Measurements from ENCODE around the gene RFX8. TPM values are rescaled to one million over a fixed set of nuclear protein-coding genes. Genes with fewer than 3 reads are reported as not detected.
A peak's percentile ranks its signal among the peaks of the same experiment; 100 is the strongest.
"Not testable (repeated sequence)": the region's sequence is repeated elsewhere in the genome, so short reads cannot be mapped to it uniquely, and the experiment has no call there.

Gene RFX8
- total RNA-seq, 1 donor from 2014 or later = 0.65 TPM

DNA sequence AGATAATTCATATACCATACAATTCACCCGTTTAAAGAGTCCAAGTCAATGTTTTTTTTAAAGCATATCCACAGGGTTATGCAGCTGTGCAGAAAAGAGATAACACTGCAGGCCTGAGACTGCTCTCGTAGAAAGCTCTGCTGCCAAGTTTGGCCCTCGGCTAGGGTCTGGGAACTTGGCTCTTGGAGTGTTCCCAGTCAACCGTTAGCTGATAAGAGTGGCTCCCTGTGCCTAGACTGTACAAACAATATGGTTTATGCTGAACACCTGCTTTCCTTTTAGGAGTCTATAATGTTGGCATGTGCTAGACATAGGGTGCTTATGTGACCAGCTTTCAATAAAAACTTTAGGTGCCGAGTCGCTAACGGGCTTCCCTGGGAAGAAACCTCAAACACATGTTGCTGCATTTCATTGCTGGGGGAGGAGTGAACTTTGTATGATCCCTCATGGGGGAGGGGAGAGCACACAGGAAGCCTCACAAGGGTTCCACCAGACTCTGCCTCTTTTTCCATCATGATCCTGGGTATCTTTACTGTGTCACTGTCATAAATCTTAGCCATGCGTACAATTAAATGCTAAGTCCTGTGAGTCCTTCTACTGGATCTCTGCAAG, 34.7 kb downstream of the RFX8 start:
- H3K27me3 Mint-ChIP-seq (ENCODE audit: low read depth) = no peaks in the 10 kb centered on the region
- H3K4me1 Mint-ChIP-seq = peaks cover 27% of the 10 kb centered on the region
- peaks cover 6% of the 10 kb centered on the region for H3K9me3 Mint-ChIP-seq
- H3K4me3 Mint-ChIP-seq = no peak overlapping the region
- peak overlapping the region; percentile 84 for H3K27ac Mint-ChIP-seq
- TF ChIP-seq, protein P1, sequence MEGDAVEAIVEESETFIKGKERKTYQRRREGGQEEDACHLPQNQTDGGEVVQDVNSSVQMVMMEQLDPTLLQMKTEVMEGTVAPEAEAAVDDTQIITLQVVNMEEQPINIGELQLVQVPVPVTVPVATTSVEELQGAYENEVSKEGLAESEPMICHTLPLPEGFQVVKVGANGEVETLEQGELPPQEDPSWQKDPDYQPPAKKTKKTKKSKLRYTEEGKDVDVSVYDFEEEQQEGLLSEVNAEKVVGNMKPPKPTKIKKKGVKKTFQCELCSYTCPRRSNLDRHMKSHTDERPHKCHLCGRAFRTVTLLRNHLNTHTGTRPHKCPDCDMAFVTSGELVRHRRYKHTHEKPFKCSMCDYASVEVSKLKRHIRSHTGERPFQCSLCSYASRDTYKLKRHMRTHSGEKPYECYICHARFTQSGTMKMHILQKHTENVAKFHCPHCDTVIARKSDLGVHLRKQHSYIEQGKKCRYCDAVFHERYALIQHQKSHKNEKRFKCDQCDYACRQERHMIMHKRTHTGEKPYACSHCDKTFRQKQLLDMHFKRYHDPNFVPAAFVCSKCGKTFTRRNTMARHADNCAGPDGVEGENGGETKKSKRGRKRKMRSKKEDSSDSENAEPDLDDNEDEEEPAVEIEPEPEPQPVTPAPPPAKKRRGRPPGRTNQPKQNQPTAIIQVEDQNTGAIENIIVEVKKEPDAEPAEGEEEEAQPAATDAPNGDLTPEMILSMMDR (IDR thresholded peaks at IDR 0.05; ENCODE audit: unreplicated experiment) = no peak
- H3K36me3 Mint-ChIP-seq = no peaks in the 10 kb centered on the region
- no peak for DNase-seq (ENCODE audit: low spot score in 2 of 2, unreplicated experiment in 2 of 2)

DNA sequence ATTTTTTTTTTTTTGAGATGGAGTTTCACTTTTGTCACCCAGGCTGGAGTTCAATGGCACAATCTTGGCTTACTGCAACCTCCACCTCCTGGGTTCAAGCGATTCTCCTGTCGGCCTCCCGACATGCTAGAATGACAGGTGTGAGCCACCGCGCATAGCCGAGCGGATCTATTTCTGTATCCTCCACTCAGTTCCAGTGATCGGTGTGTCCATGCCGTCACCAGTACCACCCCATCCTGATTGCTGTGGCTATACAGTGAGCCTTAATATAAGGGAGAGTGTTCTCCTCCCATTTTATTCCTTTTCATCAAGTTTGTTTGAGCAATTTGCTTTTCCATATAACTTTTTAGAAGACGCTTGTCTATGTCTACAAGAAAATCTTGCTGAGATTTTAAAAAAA, 35.2 kb downstream of the RFX8 start:
- H3K9me3 Mint-ChIP-seq = peaks cover 3% of the 10 kb centered on the region
- no peak overlapping the region for H3K4me3 Mint-ChIP-seq
- no peaks in the 10 kb centered on the region for H3K36me3 Mint-ChIP-seq
- H3K27me3 Mint-ChIP-seq (ENCODE audit: low read depth) = no peaks in the 10 kb centered on the region
- no peak for DNase-seq (ENCODE audit: low spot score in 2 of 2, unreplicated experiment in 2 of 2)
- H3K4me1 Mint-ChIP-seq = peaks cover 31% of the 10 kb centered on the region
- peak overlapping the region; percentile 84 for H3K27ac Mint-ChIP-seq
- TF ChIP-seq, protein P1 (IDR thresholded peaks at IDR 0.05; ENCODE audit: unreplicated experiment) = no peak

DNA sequence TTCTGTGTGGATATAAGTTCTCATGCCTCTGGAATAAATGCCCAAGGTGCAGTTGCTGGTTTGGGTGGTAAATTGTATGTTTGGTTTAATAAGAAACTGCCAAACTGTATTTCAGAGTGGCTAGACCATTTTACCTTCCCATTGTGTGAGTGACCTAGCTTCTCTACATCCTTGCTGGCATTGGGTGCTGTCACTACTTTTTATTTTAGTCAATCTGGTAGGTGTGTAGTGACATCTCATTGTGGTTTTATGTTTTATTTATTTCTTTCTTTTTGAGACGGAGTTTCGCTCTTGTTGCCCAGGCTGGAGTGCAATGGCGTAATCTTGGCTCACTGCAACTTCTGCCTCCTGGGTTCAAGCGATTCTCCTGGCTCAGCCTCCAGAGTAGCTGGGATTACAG, 36.4 kb downstream of the RFX8 start:
- not testable (repeated sequence) for H3K4me3 Mint-ChIP-seq; H3K27ac Mint-ChIP-seq; H3K36me3 Mint-ChIP-seq; H3K27me3 Mint-ChIP-seq (ENCODE audit: low read depth); DNase-seq (ENCODE audit: low spot score in 2 of 2, unreplicated experiment in 2 of 2); H3K9me3 Mint-ChIP-seq
- peaks cover 39% of the 10 kb centered on the region for H3K4me1 Mint-ChIP-seq

DNA sequence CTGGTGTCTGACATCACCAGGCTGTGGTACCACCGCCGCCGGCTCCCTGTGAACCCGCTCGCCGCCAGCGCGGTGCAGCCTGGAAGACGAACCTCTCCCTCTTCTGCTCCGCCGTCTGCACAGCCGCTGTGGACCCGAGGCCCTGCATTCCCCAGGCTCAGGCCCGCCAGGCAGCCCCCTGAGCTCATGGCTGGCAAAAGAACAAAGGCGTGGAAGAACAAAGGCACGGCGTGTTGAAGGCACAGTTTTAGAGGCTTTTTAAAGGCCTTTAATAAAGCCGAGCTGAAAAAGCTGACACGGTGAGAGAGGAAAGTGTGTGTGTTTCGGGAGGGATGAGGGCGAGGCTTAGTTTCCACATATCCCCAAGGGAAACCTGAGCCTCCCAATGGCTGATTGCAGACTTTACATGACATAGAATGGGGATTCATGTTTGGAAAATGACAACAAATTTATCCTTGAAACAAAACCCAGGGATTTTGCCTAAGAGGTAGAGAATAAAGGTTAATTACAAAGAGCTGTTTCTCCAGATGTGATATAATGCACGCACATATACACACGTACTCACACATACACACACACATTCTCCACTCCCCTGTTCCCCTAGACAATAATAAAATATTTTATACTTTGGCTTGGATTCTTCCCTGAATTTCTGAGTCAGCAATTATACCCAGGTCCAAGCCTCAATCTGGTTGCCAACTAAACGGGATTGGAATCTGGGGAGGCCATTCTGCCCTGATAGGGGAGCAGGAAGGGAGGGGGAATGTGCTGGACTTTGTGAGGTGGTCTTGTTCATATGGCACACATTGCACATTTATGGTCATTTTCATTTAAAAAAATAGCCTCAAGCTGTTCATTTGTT, 39.7 kb downstream of the RFX8 start:
- Mint-ChIP-seq H3K36me3 (no peaks in the 10 kb centered on the region), H3K4me3 (peak overlapping the region; percentile 44), H3K27me3 (ENCODE audit: low read depth) (no peaks in the 10 kb centered on the region), H3K4me1 (peaks cover 35% of the 10 kb centered on the region), H3K27ac (peak overlapping the region; percentile 89), H3K9me3 (no peaks in the 10 kb centered on the region)
- peak; percentile 38 to 50 for DNase-seq (ENCODE audit: low spot score in 2 of 2, unreplicated experiment in 2 of 2)
- TF ChIP-seq, protein P1 (IDR thresholded peaks at IDR 0.05; ENCODE audit: unreplicated experiment) = no peak

DNA sequence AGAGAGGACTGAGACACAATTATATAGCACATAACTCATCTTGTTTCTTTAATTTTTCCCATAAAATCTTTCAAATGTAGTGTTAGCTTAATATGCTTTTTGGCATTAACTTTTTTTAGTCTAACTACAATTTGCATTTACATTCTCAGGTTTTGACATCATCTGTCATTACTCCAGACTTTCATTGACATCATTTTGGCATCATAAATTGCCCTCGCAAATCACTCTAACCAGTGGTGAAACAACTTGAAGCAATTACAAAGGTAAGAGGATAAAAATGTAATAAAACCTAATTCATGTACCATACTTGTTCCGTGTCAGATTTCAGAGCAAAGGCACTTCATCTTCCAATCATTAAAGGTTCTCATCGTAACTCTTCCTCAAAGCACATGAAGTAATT, 41.4 kb downstream of the RFX8 start:
- Mint-ChIP-seq H3K36me3 (no peaks in the 10 kb centered on the region), H3K4me3 (no peak overlapping the region), H3K27me3 (ENCODE audit: low read depth) (no peaks in the 10 kb centered on the region), H3K9me3 (no peaks in the 10 kb centered on the region), H3K4me1 (peaks cover 29% of the 10 kb centered on the region), H3K27ac (no peak overlapping the region)
- DNase-seq (ENCODE audit: low spot score in 2 of 2, unreplicated experiment in 2 of 2) = no peak
- TF ChIP-seq, protein P1 (IDR thresholded peaks at IDR 0.05; ENCODE audit: unreplicated experiment) = no peak

Measured in mesothelial cell of epicardium (in vitro differentiated cells).